Measurements from ENCODE around the gene HIP1.
"Not testable (repeated sequence)": the region's sequence is repeated elsewhere in the genome, so short reads cannot be mapped to it uniquely, and the experiment has no call there.

The HIP1 gene

GRCh38 chr7:75608451-75609122 is 130.2 kb downstream of the HIP1 start:
- no peak for DNase-seq

GRCh38 chr7:75604408-75604807 is 134.3 kb downstream of the HIP1 start:
- DNase-seq, result no peak

- not testable (repeated sequence) for DNase-seq
Observed at GRCh38 chr7:75602831-75603230, 135.9 kb downstream of the HIP1 start.

- DNase-seq, result no peak
Observed at GRCh38 chr7:75601539-75601938, 137.2 kb downstream of the HIP1 start.

GRCh38 chr7:75600748-75601147 is 138.0 kb downstream of the HIP1 start:
- not testable (repeated sequence) for DNase-seq

- DNase-seq, result no peak
Observed at GRCh38 chr7:75599244-75599781, 139.4 kb downstream of the HIP1 start.

- no peak for DNase-seq
Observed at GRCh38 chr7:75596727-75597614, 141.8 kb downstream of the HIP1 start.

GRCh38 chr7:75595766-75596165 is 143.0 kb downstream of the HIP1 start:
- DNase-seq, result no peak

GRCh38 chr7:75593500-75594184 is 145.1 kb downstream of the HIP1 start:
- DNase-seq, result not testable (repeated sequence)

GRCh38 chr7:75591467-75592255 is 147.1 kb downstream of the HIP1 start:
- DNase-seq, result no peak

- DNase-seq, result no peak
Observed at GRCh38 chr7:75590373-75591005, 148.3 kb downstream of the HIP1 start.

- DNase-seq, result peak in 1 of 2 donors; percentile 31
Observed at GRCh38 chr7:75584354-75584753, 154.4 kb downstream of the HIP1 start.

- DNase-seq, result no peak
Observed at GRCh38 chr7:75583255-75583654, 155.5 kb downstream of the HIP1 start.

GRCh38 chr7:75579899-75580298 is 158.8 kb downstream of the HIP1 start:
- no peak for DNase-seq

- no peak for DNase-seq
Observed at GRCh38 chr7:75578081-75578480, 160.7 kb downstream of the HIP1 start.

GRCh38 chr7:75575488-75576121 is 163.1 kb downstream of the HIP1 start:
- DNase-seq, result no peak

GRCh38 chr7:75573477-75574019 is 165.2 kb downstream of the HIP1 start:
- DNase-seq, result no peak

- DNase-seq, result no peak
Observed at GRCh38 chr7:75572814-75573213, 165.9 kb downstream of the HIP1 start.

- no peak for DNase-seq
Observed at GRCh38 chr7:75572396-75572795, 166.3 kb downstream of the HIP1 start.

- DNase-seq, result no peak
Observed at GRCh38 chr7:75571209-75571608, 167.5 kb downstream of the HIP1 start.

- DNase-seq, result peak; percentile 69 to 76
Observed at GRCh38 chr7:75569629-75570282, 169.0 kb downstream of the HIP1 start.
